Neuronal stem cell (in vitro differentiated cells): Measurements from ENCODE around the gene HSPD1.

Experiments used
- DNase-seq: peaks from one replicate; pipeline ENCODE4 v3.0.0-alpha.2; 2013; ENCODE audit warnings: low spot score
- H2AFZ ChIP-seq: one replicate; pipeline ENCODE4 v1.6.1; 2013; ENCODE audit warnings: mild to moderate bottlenecking, low read length, inconsistent platforms
- H2AK5ac ChIP-seq: 2 replicates; pipeline ENCODE4 v1.6.1; 2013; ENCODE audit warnings: low read depth, mild to moderate bottlenecking, inconsistent platforms, low read length, moderate library complexity, mixed read lengths
- H2BK120ac ChIP-seq: 2 replicates; pipeline ENCODE4 v1.6.1; 2013; ENCODE audit warnings: low read depth, mild to moderate bottlenecking, inconsistent platforms, low read length, moderate library complexity, mixed read lengths
- H2BK12ac ChIP-seq: one replicate; pipeline ENCODE4 v1.6.1; 2013; ENCODE audit warnings: low read length, inconsistent platforms
- H2BK15ac ChIP-seq: 2 replicates; pipeline ENCODE4 v1.6.1; 2013; ENCODE audit warnings: mild to moderate bottlenecking, low read length, inconsistent platforms, mixed read lengths
- H2BK5ac ChIP-seq: one replicate; pipeline ENCODE4 v1.6.1; 2013; ENCODE audit warnings: inconsistent platforms, mild to moderate bottlenecking, low read length, moderate library complexity
- H3K14ac ChIP-seq: one replicate; pipeline ENCODE4 v1.6.1; 2013; ENCODE audit warnings: low read length, inconsistent platforms
- H3K18ac ChIP-seq: 2 replicates; pipeline ENCODE4 v1.6.1; 2013; ENCODE audit warnings: low read length, inconsistent platforms
- H3K23ac ChIP-seq: 2 replicates; pipeline ENCODE4 v1.6.1; 2013; ENCODE audit warnings: low read depth, mild to moderate bottlenecking, mixed read lengths, low read length, inconsistent platforms; ENCODE audit not compliant: poor library complexity
- H3K27ac ChIP-seq: replicated peaks from 3 replicates; pipeline ENCODE4 v1.5.1; 2013; ENCODE audit warnings: low read length, inconsistent platforms
- H3K27me3 ChIP-seq, 3 experiments: 2 replicates each; pipeline ENCODE4 v1.6.1; 2013; ENCODE audit warnings: low read length in 3 of 3, mild to moderate bottlenecking in 2 of 3, inconsistent platforms in 1 of 3, low read depth in 1 of 3, mixed read lengths in 1 of 3, moderate library complexity in 1 of 3; ENCODE audit not compliant: control insufficient read depth in 3 of 3, insufficient read depth in 3 of 3
- H3K36me3 ChIP-seq, 2 donors: replicated peaks in 1 of 2; 2 replicates each; pipeline ENCODE4 v1.6.1; 2013; ENCODE audit warnings: low read length in 2 of 2; ENCODE audit not compliant: control insufficient read depth in 2 of 2, insufficient read depth in 2 of 2
- H3K4ac ChIP-seq: 2 replicates; pipeline ENCODE4 v1.6.1; 2013; ENCODE audit warnings: inconsistent platforms, mild to moderate bottlenecking, low read length, moderate library complexity
- H3K4me1 ChIP-seq, 2 donors: 1 replicate in 1 of 2; 2 replicates in 1 of 2; pipeline ENCODE4 v1.6.1; 2013; ENCODE audit warnings: low read length in 2 of 2, low read depth in 1 of 2; ENCODE audit not compliant: control insufficient read depth in 2 of 2, insufficient read depth in 1 of 2
- H3K4me2 ChIP-seq: one replicate; pipeline ENCODE4 v1.6.1; 2013; ENCODE audit warnings: mild to moderate bottlenecking, low read length, inconsistent platforms; ENCODE audit not compliant: insufficient read depth, poor library complexity, severe bottlenecking
- H3K4me3 ChIP-seq, 2 donors: 2 replicates each; pipeline ENCODE4 v1.5.1; 2013; ENCODE audit warnings: low read length in 2 of 2, mild to moderate bottlenecking in 2 of 2, inconsistent platforms in 1 of 2, moderate library complexity in 1 of 2
- H3K79me1 ChIP-seq: one replicate; pipeline ENCODE4 v1.6.1; 2013; ENCODE audit warnings: low read depth, mild to moderate bottlenecking, inconsistent platforms, low read length, moderate library complexity
- H3K9ac ChIP-seq: one replicate; pipeline ENCODE4 v1.6.1; 2013; ENCODE audit warnings: mild to moderate bottlenecking, low read depth, low read length, inconsistent platforms; ENCODE audit not compliant: poor library complexity
- H3K9me3 ChIP-seq, 2 donors: replicated peaks in 1 of 2; 2 replicates each; pipeline versions ENCODE3 to v1.6.1; 2013; ENCODE audit warnings: low read length in 2 of 2, mild to moderate bottlenecking in 2 of 2, inconsistent platforms in 1 of 2, low read depth in 1 of 2, mixed read lengths in 1 of 2, moderate library complexity in 1 of 2; ENCODE audit not compliant: control insufficient read depth in 2 of 2, insufficient read depth in 1 of 2
- H4K8ac ChIP-seq: one replicate; pipeline ENCODE4 v1.6.1; 2013; ENCODE audit warnings: low read depth, mild to moderate bottlenecking, inconsistent platforms, low read length, moderate library complexity
- H4K91ac ChIP-seq: one replicate; pipeline ENCODE4 v1.6.1; 2013; ENCODE audit warnings: low read length, low read depth, mild to moderate bottlenecking, inconsistent platforms; ENCODE audit not compliant: poor library complexity
- WGBS, 2 donors: extraction: QIAGEN DNeasy Blood & Tissue Kit; methylation state at CpG; one replicate each; pipeline ENCODE4 v1.1.7; 2013; ENCODE audit warnings: missing lambda C conversion rate in 2 of 2, mixed read lengths in 1 of 2; ENCODE audit not compliant: insufficient read length in 2 of 2, insufficient replicate concordance in 1 of 2; ENCODE audit errors: extremely low coverage in 2 of 2; 5-methylcytosine and 5-hydroxymethylcytosine counted together

Gene HSPD1

GRCh38 chr2:197498235-197498936 lies 1.3 kb downstream of the HSPD1 start:
- H3K4ac ChIP-seq: no peak overlapping the region
- H3K14ac ChIP-seq: no peak overlapping the region
- no peak overlapping the region for H4K91ac ChIP-seq
- H3K9me3 ChIP-seq: peaks cover 0 to 3% of the 10 kb centered on the region in 2 donors
- H3K4me3 ChIP-seq: peak overlapping the region; percentile 83 to 93
- H2BK15ac ChIP-seq: no peak overlapping the region
- H3K27me3 ChIP-seq: no peaks in the 10 kb centered on the region
- H3K23ac ChIP-seq: no peak overlapping the region
- H3K36me3 ChIP-seq: peaks cover 20 to 75% of the 10 kb centered on the region in 2 donors
- peaks cover 3% of the 10 kb centered on the region for H3K79me1 ChIP-seq
- H3K9ac ChIP-seq: peak overlapping the region; percentile 86
- H4K8ac ChIP-seq: no peak overlapping the region
- H3K4me1 ChIP-seq: peaks cover 0 to 20% of the 10 kb centered on the region in 2 donors
- no peak overlapping the region for H2AK5ac ChIP-seq
- no CpG with 5 or more reads among the region's 14 CpGs for WGBS, 2 donors
- H2AFZ ChIP-seq: no peak overlapping the region
- H3K18ac ChIP-seq: no peak overlapping the region
- H3K27ac ChIP-seq: no peak overlapping the region
- H2BK12ac ChIP-seq: no peak overlapping the region
- DNase-seq: no peak
- no peak overlapping the region for H2BK120ac ChIP-seq
- peak overlapping the region; percentile 75 for H3K4me2 ChIP-seq
- no peak overlapping the region for H2BK5ac ChIP-seq

- Histone ChIP-seq H3K27me3 (no peaks in the 10 kb centered on the region), H3K9me3 (peaks cover 0 to 3% of the 10 kb centered on the region in 2 donors), H3K23ac (no peak overlapping the region), H2BK5ac (no peak overlapping the region), H3K18ac (no peak overlapping the region), H4K8ac (no peak overlapping the region), H3K4me1 (peaks cover 0 to 18% of the 10 kb centered on the region in 2 donors), H3K9ac (no peak overlapping the region), H3K4me3 (peak overlapping the region in 1 of 2 donors; percentile 83), H3K36me3 (peaks cover 22 to 75% of the 10 kb centered on the region in 2 donors), H3K79me1 (peaks cover 3% of the 10 kb centered on the region), H2BK15ac (no peak overlapping the region), H3K27ac (no peak overlapping the region), H3K4ac (no peak overlapping the region), H2BK120ac (no peak overlapping the region), H3K14ac (no peak overlapping the region), H2AFZ (no peak overlapping the region), H3K4me2 (no peak overlapping the region), H2AK5ac (no peak overlapping the region), H4K91ac (no peak overlapping the region), H2BK12ac (no peak overlapping the region)
- WGBS, 2 donors: no CpG with 5 or more reads among the region's 2 CpGs
- no peak for DNase-seq
These were observed 2.3 kb downstream of the HSPD1 start for GRCh38 chr2:197497326-197497725.

- Histone ChIP-seq H2BK12ac (no peak overlapping the region), H2BK120ac (no peak overlapping the region), H3K9ac (no peak overlapping the region), H3K18ac (no peak overlapping the region), H3K9me3 (peaks cover 0 to under 1% of the 10 kb centered on the region in 2 donors), H2BK15ac (no peak overlapping the region), H3K4me1 (peaks cover 0 to 15% of the 10 kb centered on the region in 2 donors), H4K8ac (no peak overlapping the region), H3K36me3 (peaks cover 27 to 75% of the 10 kb centered on the region in 2 donors), H3K14ac (no peak overlapping the region), H2BK5ac (no peak overlapping the region), H3K4me3 (peak overlapping the region in 1 of 2 donors; percentile 13), H2AK5ac (no peak overlapping the region), H3K4ac (no peak overlapping the region), H3K4me2 (no peak overlapping the region), H4K91ac (no peak overlapping the region), H3K27me3 (no peaks in the 10 kb centered on the region), H3K79me1 (peaks cover 3% of the 10 kb centered on the region), H3K23ac (no peak overlapping the region), H2AFZ (no peak overlapping the region), H3K27ac (no peak overlapping the region)
- no peak for DNase-seq
These were observed 2.9 kb downstream of the HSPD1 start for GRCh38 chr2:197496695-197497094.

GRCh38 chr2:197495433-197496134 lies 4.1 kb downstream of the HSPD1 start:
- Histone ChIP-seq H2AFZ (no peak overlapping the region), H3K4ac (no peak overlapping the region), H2AK5ac (no peak overlapping the region), H3K79me1 (peaks cover 3% of the 10 kb centered on the region), H2BK12ac (no peak overlapping the region), H4K91ac (no peak overlapping the region), H3K4me2 (no peak overlapping the region), H3K14ac (no peak overlapping the region), H3K23ac (no peak overlapping the region), H3K9ac (no peak overlapping the region), H3K9me3 (no peaks in the 10 kb centered on the region), H3K18ac (no peak overlapping the region), H2BK5ac (no peak overlapping the region), H2BK120ac (no peak overlapping the region), H3K4me1 (peaks cover 0 to 13% of the 10 kb centered on the region in 2 donors), H3K27me3 (no peaks in the 10 kb centered on the region), H2BK15ac (no peak overlapping the region), H4K8ac (no peak overlapping the region), H3K27ac (no peak overlapping the region), H3K4me3 (no peak overlapping the region), H3K36me3 (peaks cover 29 to 82% of the 10 kb centered on the region in 2 donors)
- DNase-seq: no peak
- no CpG with 5 or more reads among the region's 2 CpGs for WGBS, 2 donors
